H9 (cell line): ENCODE data around the gene HAUS8. TPM values are rescaled to one million over a fixed set of nuclear protein-coding genes. Genes with fewer than 3 reads are reported as not detected.

Source experiments
- DNase-seq: peaks from one replicate; pipeline ENCODE4 v3.0.0-alpha.2; 2017
- H2AFZ ChIP-seq: one replicate; pipeline ENCODE4 v1.6.1; 2013; ENCODE audit warnings: mild to moderate bottlenecking, low read length, control low read depth, moderate library complexity
- H2AK5ac ChIP-seq: 2 replicates; pipeline ENCODE4 v1.6.1; 2013; ENCODE audit warnings: low read length, control low read depth, mixed read lengths; ENCODE audit not compliant: insufficient read length
- H2BK120ac ChIP-seq: one replicate; pipeline ENCODE4 v1.6.1; 2013; ENCODE audit warnings: low read depth, mild to moderate bottlenecking, low read length, control low read depth, inconsistent platforms; ENCODE audit not compliant: poor library complexity, severe bottlenecking
- H2BK12ac ChIP-seq: 2 replicates; pipeline ENCODE4 v1.6.1; 2013; ENCODE audit warnings: low read length, control low read depth, mixed read lengths, low read depth; ENCODE audit not compliant: insufficient read length
- H2BK15ac ChIP-seq: 2 replicates; pipeline ENCODE4 v1.6.1; 2013; ENCODE audit warnings: low read depth, low read length, control low read depth
- H2BK20ac ChIP-seq: one replicate; pipeline ENCODE4 v1.6.1; 2013; ENCODE audit warnings: low read depth, mild to moderate bottlenecking, low read length, control low read depth, inconsistent platforms; ENCODE audit not compliant: poor library complexity, severe bottlenecking
- H2BK5ac ChIP-seq: 2 replicates; pipeline ENCODE4 v1.6.1; 2013; ENCODE audit warnings: low read length, control low read depth, mixed read lengths; ENCODE audit not compliant: insufficient read length
- H3K14ac ChIP-seq: 2 replicates; pipeline ENCODE4 v1.6.1; 2013; ENCODE audit warnings: low read length, control low read depth; ENCODE audit not compliant: insufficient read depth
- H3K18ac ChIP-seq: 2 replicates; pipeline ENCODE4 v1.6.1; 2013; ENCODE audit warnings: low read depth, mild to moderate bottlenecking, mixed read lengths, low read length, control low read depth; ENCODE audit not compliant: insufficient read length
- H3K23ac ChIP-seq: 2 replicates; pipeline ENCODE4 v1.6.1; 2013; ENCODE audit warnings: low read length, control low read depth, mixed read lengths, low read depth; ENCODE audit not compliant: insufficient read length
- H3K23me2 ChIP-seq: 2 replicates; pipeline ENCODE4 v1.6.1; 2013; ENCODE audit warnings: low read depth, mild to moderate bottlenecking, mixed read lengths, low read length, control low read depth; ENCODE audit not compliant: insufficient read length, poor library complexity, severe bottlenecking
- H3K27ac ChIP-seq: 2 replicates; pipeline ENCODE4 v1.5.1; 2013; ENCODE audit warnings: low read length, control low read depth, mixed read lengths, low read depth; ENCODE audit not compliant: insufficient read length
- H3K27me3 ChIP-seq: 2 replicates; pipeline ENCODE4 v1.6.1; 2013; ENCODE audit warnings: low read length, control low read depth, inconsistent platforms; ENCODE audit not compliant: insufficient read depth
- H3K4ac ChIP-seq: 2 replicates; pipeline ENCODE4 v1.6.1; 2013; ENCODE audit warnings: low read depth, mild to moderate bottlenecking, control low read depth, inconsistent platforms, low read length, moderate library complexity
- H3K4me1 ChIP-seq: 2 replicates; pipeline ENCODE4 v1.6.1; 2013; ENCODE audit warnings: low read length, control low read depth, inconsistent platforms; ENCODE audit not compliant: insufficient read depth
- H3K4me2 ChIP-seq: 2 replicates; pipeline ENCODE4 v1.6.1; 2013; ENCODE audit warnings: low read length, control low read depth, mixed read lengths; ENCODE audit not compliant: insufficient read length, insufficient read depth
- H3K56ac ChIP-seq: 2 replicates; pipeline ENCODE4 v1.6.1; 2013; ENCODE audit warnings: low read depth, mild to moderate bottlenecking, mixed read lengths, low read length, control low read depth; ENCODE audit not compliant: insufficient read length
- H3K79me1 ChIP-seq: 2 replicates; pipeline ENCODE4 v1.6.1; 2013; ENCODE audit warnings: low read depth, mild to moderate bottlenecking, moderate library complexity, low read length, control low read depth, inconsistent platforms; ENCODE audit not compliant: insufficient read depth, poor library complexity, severe bottlenecking
- H3K79me2 ChIP-seq: 2 replicates; pipeline ENCODE4 v1.6.1; 2013; ENCODE audit warnings: low read length, control low read depth, inconsistent platforms; ENCODE audit not compliant: insufficient read depth
- H3K9ac ChIP-seq: 2 replicates; pipeline ENCODE4 v1.6.1; 2013; ENCODE audit warnings: low read length, control low read depth, mixed read lengths; ENCODE audit not compliant: insufficient read length; ENCODE audit errors: extremely low read depth
- H3K9me3 ChIP-seq: one replicate; pipeline ENCODE4 v1.6.1; 2013; ENCODE audit warnings: low read depth, low read length, inconsistent platforms; ENCODE audit not compliant: control insufficient read depth
- H3T11ph ChIP-seq: one replicate; pipeline ENCODE4 v1.6.1; 2013; ENCODE audit warnings: mild to moderate bottlenecking, low read length, control low read depth, inconsistent platforms
- H4K20me1 ChIP-seq: one replicate; pipeline ENCODE4 v1.6.1; 2013; ENCODE audit not compliant: control insufficient read depth, insufficient read length, insufficient read depth
- H4K5ac ChIP-seq: 2 replicates; pipeline ENCODE4 v1.6.1; 2013; ENCODE audit warnings: low read depth, mild to moderate bottlenecking, mixed read lengths, low read length, control low read depth; ENCODE audit not compliant: insufficient read length
- H4K8ac ChIP-seq: replicated peaks from 2 replicates; pipeline ENCODE4 v1.6.1; 2013; ENCODE audit warnings: low read length, control low read depth, mixed read lengths, low read depth; ENCODE audit not compliant: insufficient read length
- H4K91ac ChIP-seq: 2 replicates; pipeline ENCODE4 v1.6.1; 2013; ENCODE audit warnings: low read depth, mild to moderate bottlenecking, moderate library complexity, mixed read lengths, low read length, control low read depth; ENCODE audit not compliant: insufficient read length
- H3K27ac Mint-ChIP-seq, 3 experiments: 2 replicates in 2 of 3; 3 replicates in 1 of 3; pipeline ENCODE4 v1.8.0; 2020 to 2021; ENCODE audit warnings: mixed read lengths in 3 of 3, mild to moderate bottlenecking in 1 of 3, moderate library complexity in 1 of 3
- H3K27me3 Mint-ChIP-seq: 2 replicates; pipeline ENCODE4 v1.8.0; 2021; ENCODE audit warnings: low read depth, mild to moderate bottlenecking, moderate library complexity, mixed read lengths
- H3K36me3 Mint-ChIP-seq, 3 experiments: 2 replicates in 2 of 3; 3 replicates in 1 of 3; pipeline ENCODE4 v1.8.0; 2020 to 2021; ENCODE audit warnings: low read depth in 3 of 3, mixed read lengths in 3 of 3; ENCODE audit not compliant: insufficient read depth in 1 of 3
- H3K4me1 Mint-ChIP-seq, 2 experiments: 2 replicates each; pipeline ENCODE4 v1.8.0; 2020; ENCODE audit warnings: mixed read lengths in 2 of 2
- H3K4me3 Mint-ChIP-seq, 2 experiments: 2 replicates in 1 of 2; 3 replicates in 1 of 2; pipeline ENCODE4 v1.8.0; 2020 to 2021; ENCODE audit warnings: mild to moderate bottlenecking in 2 of 2, mixed read lengths in 2 of 2, moderate library complexity in 1 of 2
- H3K9me3 Mint-ChIP-seq, 2 experiments: 2 replicates in 1 of 2; 3 replicates in 1 of 2; pipeline ENCODE4 v1.8.0; 2020; ENCODE audit warnings: mild to moderate bottlenecking in 2 of 2, mixed read lengths in 2 of 2, moderate library complexity in 1 of 2
- CTCF ChIP-seq: fragments of 200-600 bp; sonication (generic); conservative IDR thresholded peaks from 3 replicates; pipeline ENCODE4 v1.8.0; 2021; ENCODE audit warnings: antibody characterized with exemption, mild to moderate bottlenecking
- WGBS: extraction: QIAGEN DNeasy Blood & Tissue Kit; methylation state at CpG from one replicate; pipeline ENCODE4 v1.1.7; 2013; ENCODE audit warnings: missing lambda C conversion rate, low lambda C conversion rate, mixed read lengths; ENCODE audit not compliant: insufficient read length; ENCODE audit errors: extremely low coverage; 5-methylcytosine and 5-hydroxymethylcytosine counted together
- total RNA-seq: library from RNA; stranded (reverse); gene quantifications from 2 replicates; pipeline ENCODE4 v1.2.1, GENCODE V29; 2021

Gene HAUS8
- total RNA-seq, 1 experiment from 2014 or later = 27.8 TPM

- peaks cover 8 to 28% (median 10%) of the 10 kb centered on the region in 3 experiments; a peak in 5 of 7 replicates for H3K36me3 Mint-ChIP-seq
- Histone ChIP-seq H3K4ac (no peak overlapping the region), H3K23me2 (no peaks in the 10 kb centered on the region), H2BK20ac (no peak overlapping the region), H3K18ac (no peak overlapping the region), H2BK12ac (no peak overlapping the region), H3K9me3 (no peaks in the 10 kb centered on the region), H4K8ac (no peak overlapping the region), H4K20me1 (no peaks in the 10 kb centered on the region), H3K27ac (no peak overlapping the region), H2BK15ac (no peak overlapping the region), H3K23ac (no peak overlapping the region), H3K4me1 (peaks cover 7% of the 10 kb centered on the region; the same call in 1 of the 2 replicates), H3T11ph (no peak overlapping the region), H2BK120ac (no peak overlapping the region), H3K14ac (no peak overlapping the region), H2BK5ac (no peak overlapping the region), H3K9ac (no peak overlapping the region), H4K5ac (no peak overlapping the region), H4K91ac (no peak overlapping the region), H2AK5ac (no peak overlapping the region), H3K79me2 (no peaks in the 10 kb centered on the region), H3K4me2 (no peak overlapping the region), H3K27me3 (no peaks in the 10 kb centered on the region), H3K56ac (no peak overlapping the region), H2AFZ (no peak overlapping the region), H3K79me1 (no peaks in the 10 kb centered on the region)
- H3K27me3 Mint-ChIP-seq = no peaks in the 10 kb centered on the region; the same call in 1 of the 2 replicates
- no peak for DNase-seq
- H3K4me1 Mint-ChIP-seq = peaks cover 23 to 24% of the 10 kb centered on the region in 2 experiments
- no CpG with 5 or more reads among the region's 26 CpGs for WGBS
- TF ChIP-seq CTCF = no peak
- peak overlapping the region; percentile 1 to 67 (median 28); a peak in 4 of 7 replicates for H3K27ac Mint-ChIP-seq
- no peaks in the 10 kb centered on the region for H3K9me3 Mint-ChIP-seq
- no peak overlapping the region for H3K4me3 Mint-ChIP-seq
Observed at GRCh38 chr19:17109962-17110598, 34.8 kb upstream of the HAUS8 start.
